H1 (cell line): ENCODE measurements around the gene PRAMEF20. TPM values are rescaled to one million over a fixed set of nuclear protein-coding genes. Genes with fewer than 3 reads are reported as not detected.

Source experiments
- CTCF ChIA-PET: fragments of 300-600 bp; sonication (Branson Sonifier 250); formaldehyde crosslinking; loops from one replicate; lab custom pipeline; 2021; ENCODE audit not compliant: partially characterized antibody; lab: Charles Lee
- POLR2A ChIA-PET: fragments of 300-600 bp; sonication (Branson Sonifier 250); formaldehyde crosslinking; loops from one replicate; lab custom pipeline; 2021; ENCODE audit warnings: inconsistent platforms; ENCODE audit not compliant: partially characterized antibody; lab: Charles Lee
- DNase-seq, 2 experiments: peaks; one replicate each; pipeline versions ENCODE4 v3.0.0 to v3.0.0-alpha.2; 2010 to 2022; ENCODE audit warnings: low spot score in 2 of 2, low read depth in 1 of 2, mixed read lengths in 1 of 2
- FAIRE-seq: peaks from 2 replicates; lab custom pipeline; 2011; peaks lifted over from hg19 to GRCh38; lab: Jason Lieb, UNC
- H2AFZ ChIP-seq: 2 replicates; pipeline ENCODE4 v1.8.1; 2012; ENCODE audit warnings: low read length, inconsistent platforms
- H2AK5ac ChIP-seq: 2 replicates; pipeline ENCODE4 v1.6.1; 2013; ENCODE audit warnings: low read depth, low read length
- H2BK120ac ChIP-seq: replicated peaks from 2 replicates; pipeline ENCODE3; 2013; ENCODE audit warnings: low read depth, low read length, inconsistent platforms
- H2BK12ac ChIP-seq: 2 replicates; pipeline ENCODE4 v1.6.1; 2013; ENCODE audit warnings: low read depth, low read length
- H2BK15ac ChIP-seq: 2 replicates; pipeline ENCODE4 v1.6.1; 2013; ENCODE audit warnings: low read length
- H2BK20ac ChIP-seq: 2 replicates; pipeline ENCODE4 v1.6.1; 2013; ENCODE audit warnings: low read length
- H2BK5ac ChIP-seq: 2 replicates; pipeline ENCODE4 v1.6.1; 2013; ENCODE audit warnings: low read depth, low read length
- H3K14ac ChIP-seq: 2 replicates; pipeline ENCODE4 v1.6.1; 2013; ENCODE audit warnings: inconsistent platforms; ENCODE audit not compliant: insufficient read length
- H3K18ac ChIP-seq: 2 replicates; pipeline ENCODE4 v1.6.1; 2013; ENCODE audit warnings: low read length; ENCODE audit errors: extremely low read depth
- H3K23ac ChIP-seq: 2 replicates; pipeline ENCODE4 v1.6.1; 2013; ENCODE audit warnings: inconsistent platforms; ENCODE audit not compliant: insufficient read length
- H3K23me2 ChIP-seq: 2 replicates; pipeline ENCODE4 v1.6.1; 2013; ENCODE audit warnings: low read depth, low read length
- H3K27ac ChIP-seq: 2 replicates; pipeline ENCODE4 v1.6.1; 2011; ENCODE audit warnings: low read depth, low read length, inconsistent platforms
- H3K27me3 ChIP-seq, 4 experiments: replicated peaks in 1 of 4; 1 replicate in 1 of 4; 2 replicates in 3 of 4; pipeline versions ENCODE4 v1.6.1 to v1.8.1; 2011 to 2013; ENCODE audit warnings: low read length in 3 of 4, mild to moderate bottlenecking in 3 of 4, inconsistent platforms in 2 of 4, mixed read lengths in 2 of 4, moderate library complexity in 1 of 4; ENCODE audit not compliant: control insufficient read depth in 3 of 4, insufficient read depth in 3 of 4; ENCODE audit errors: extremely low read depth in 1 of 4
- H3K36me3 ChIP-seq, 4 experiments: 2 replicates each; pipeline versions ENCODE4 v1.6.1 to v1.8.1; 2011 to 2013; ENCODE audit warnings: mild to moderate bottlenecking in 4 of 4, low read length in 3 of 4, moderate library complexity in 2 of 4, control low read depth in 1 of 4, inconsistent platforms in 1 of 4; ENCODE audit not compliant: insufficient read depth in 4 of 4, control insufficient read depth in 2 of 4
- H3K4ac ChIP-seq: replicated peaks from 2 replicates; pipeline ENCODE3; 2013; ENCODE audit warnings: low read length, low read depth, mixed read lengths, inconsistent platforms; ENCODE audit not compliant: insufficient read length
- H3K4me1 ChIP-seq, 4 experiments: replicated peaks in 1 of 4; 1 replicate in 1 of 4; 2 replicates in 3 of 4; pipeline versions ENCODE4 v1.6.1 to v1.8.1; 2011 to 2013; ENCODE audit warnings: low read length in 3 of 4, inconsistent platforms in 2 of 4, mixed read lengths in 1 of 4; ENCODE audit not compliant: insufficient read depth in 4 of 4, control insufficient read depth in 3 of 4
- H3K4me2 ChIP-seq, 2 experiments: 2 replicates each; pipeline versions ENCODE4 v1.6.1 to v1.8.1; 2011 to 2013; ENCODE audit warnings: low read depth in 2 of 2, low read length in 2 of 2, control low read depth in 1 of 2, inconsistent platforms in 1 of 2, mild to moderate bottlenecking in 1 of 2; ENCODE audit not compliant: insufficient read depth in 1 of 2
- H3K4me3 ChIP-seq, 4 experiments: fragments of 200-600, 300-600 bp in 1 of 4; sonication (generic), shearing (Covaris generic), sonication (Bioruptor Twin) in 1 of 4; 2 replicates each; pipeline versions ENCODE4 v1.5.1 to v1.8.1; 2011 to 2016; ENCODE audit warnings: low read length in 4 of 4, low read depth in 3 of 4, control low read depth in 2 of 4, inconsistent platforms in 2 of 4, mild to moderate bottlenecking in 2 of 4, mixed read lengths in 1 of 4, moderate library complexity in 1 of 4; ENCODE audit not compliant: insufficient read depth in 2 of 4; ENCODE audit errors: extremely low read depth in 1 of 4
- H3K56ac ChIP-seq: replicated peaks from 2 replicates; pipeline ENCODE3; 2013; ENCODE audit warnings: low read depth, mild to moderate bottlenecking, mixed read lengths, low read length, inconsistent platforms; ENCODE audit not compliant: insufficient read length
- H3K79me1 ChIP-seq: 2 replicates; pipeline ENCODE4 v1.6.1; 2013; ENCODE audit warnings: low read depth, low read length, control low read depth
- H3K79me2 ChIP-seq, 2 experiments: 2 replicates each; pipeline versions ENCODE4 v1.6.1 to v1.8.1; 2012 to 2013; ENCODE audit warnings: low read length in 2 of 2, mild to moderate bottlenecking in 2 of 2, inconsistent platforms in 1 of 2; ENCODE audit not compliant: insufficient read depth in 2 of 2, control insufficient read depth in 1 of 2
- H3K9ac ChIP-seq, 4 experiments: replicated peaks in 1 of 4; 1 replicate in 1 of 4; 2 replicates in 3 of 4; pipeline versions ENCODE4 v1.6.1 to v1.8.1; 2011 to 2013; ENCODE audit warnings: low read depth in 3 of 4, low read length in 3 of 4, control low read depth in 2 of 4, mild to moderate bottlenecking in 2 of 4, moderate library complexity in 2 of 4, inconsistent platforms in 1 of 4; ENCODE audit errors: extremely low read depth in 1 of 4
- H3K9me3 ChIP-seq, 2 experiments: 2 replicates each; pipeline versions ENCODE4 v1.6.1 to v1.8.1; 2012 to 2013; ENCODE audit warnings: mild to moderate bottlenecking in 2 of 2, moderate library complexity in 2 of 2, control low read depth in 1 of 2, inconsistent platforms in 1 of 2, low read depth in 1 of 2, low read length in 1 of 2, mixed read lengths in 1 of 2; ENCODE audit not compliant: insufficient read depth in 2 of 2
- H4K20me1 ChIP-seq, 2 experiments: replicated peaks in 1 of 2; 2 replicates each; pipeline versions ENCODE3 to v1.8.1; 2011 to 2013; ENCODE audit warnings: inconsistent platforms in 2 of 2, low read length in 2 of 2, mild to moderate bottlenecking in 1 of 2; ENCODE audit not compliant: insufficient read depth in 2 of 2, control insufficient read depth in 1 of 2
- H4K5ac ChIP-seq: 2 replicates; pipeline ENCODE4 v1.6.1; 2013; ENCODE audit warnings: low read length, low read depth, mixed read lengths, inconsistent platforms; ENCODE audit not compliant: insufficient read length
- H4K8ac ChIP-seq: 2 replicates; pipeline ENCODE4 v1.8.0; 2013; ENCODE audit warnings: mild to moderate bottlenecking, moderate library complexity, low read length, inconsistent platforms; ENCODE audit not compliant: insufficient read depth; ENCODE audit errors: extremely low read depth
- H4K91ac ChIP-seq: replicated peaks from 2 replicates; pipeline ENCODE3; 2013; ENCODE audit warnings: low read length, mixed read lengths, inconsistent platforms; ENCODE audit not compliant: insufficient read length
- ATF2 ChIP-seq: IDR thresholded peaks from 2 replicates; pipeline ENCODE4 v1.6.1; 2012; ENCODE audit warnings: low read length, inconsistent platforms
- EGR1 ChIP-seq: IDR thresholded peaks from 2 replicates; pipeline ENCODE4 v1.6.1; 2011; ENCODE audit warnings: low read depth, low read length, borderline replicate concordance
- FOSL1 ChIP-seq: IDR thresholded peaks from 2 replicates; pipeline ENCODE4 v1.6.1; 2011; ENCODE audit warnings: mild to moderate bottlenecking, low read depth, low read length, moderate library complexity; ENCODE audit not compliant: insufficient read depth
- HDAC2 ChIP-seq, 2 experiments: fragments of 300-600 bp in 1 of 2; sonication (generic) in 1 of 2; IDR thresholded peaks; 2 replicates each; pipeline ENCODE4 v1.6.1; 2011 to 2012; ENCODE audit warnings: low read depth in 2 of 2, low read length in 2 of 2, mild to moderate bottlenecking in 2 of 2, moderate library complexity in 2 of 2, borderline replicate concordance in 1 of 2, inconsistent platforms in 1 of 2
- RAD21 ChIP-seq, 2 experiments: IDR thresholded peaks in 1 of 2; conservative IDR thresholded peaks in 1 of 2; 2 replicates each; pipeline ENCODE4 v1.6.1; 2011; ENCODE audit warnings: low read depth in 2 of 2, low read length in 2 of 2, improper control_type of control experiment in 1 of 2, inconsistent platforms in 1 of 2, mild to moderate bottlenecking in 1 of 2, moderate library complexity in 1 of 2
- RXRA ChIP-seq: IDR thresholded peaks from 2 replicates; pipeline ENCODE4 v1.6.1; 2011; ENCODE audit warnings: low read depth, mild to moderate bottlenecking, low read length, moderate library complexity; ENCODE audit not compliant: insufficient read depth
- SIRT6 ChIP-seq: IDR thresholded peaks from one replicate; pipeline ENCODE4 v1.7.1; 2012; ENCODE audit warnings: low read length, inconsistent platforms
- TEAD4 ChIP-seq: IDR thresholded peaks from 2 replicates; pipeline ENCODE4 v1.6.1; 2012; ENCODE audit warnings: low read depth, low read length, inconsistent platforms, mixed read lengths
- WGBS, 2 experiments: shearing (Covaris generic) in 1 of 2; methylation state at CpG; one replicate each; pipeline versions ENCODE4 v1.1.6 to v1.1.7; 2013 to 2015; ENCODE audit warnings: low lambda C conversion rate in 2 of 2, mixed read lengths in 2 of 2, inconsistent platforms in 1 of 2, low coverage in 1 of 2, missing lambda C conversion rate in 1 of 2; ENCODE audit not compliant: insufficient replicate concordance in 2 of 2, insufficient coverage in 1 of 2, insufficient read length in 1 of 2; ENCODE audit errors: extremely low coverage in 1 of 2, missing lambda C conversion rate in 1 of 2; 5-methylcytosine and 5-hydroxymethylcytosine counted together
- polyA plus RNA-seq, 7 experiments: library from polyadenylated mRNA; depleted of rRNA in 3 of 7; stranded (reverse) in 5 of 7; unstranded in 2 of 7; fragments of >200 nt in 5 of 7; fragments of 200-250 nt in 2 of 7; gene quantifications; 1 replicate in 5 of 7; 2 replicates in 1 of 7; 4 replicates in 1 of 7; pipeline versions ENCODE4 v1.2.1 to v1.2.3, GENCODE V29; 2011 to 2013; ENCODE audit warnings: missing spikeins in 2 of 7, mixed read lengths in 2 of 7
- total RNA-seq: library from RNA; stranded (reverse); fragmentation: NEBNext Ultra II Directional; extraction: Animal tissue kit (Norgen Biotek cat#: 25700); gene quantifications from 2 replicates; pipeline ENCODE4 v1.2.1, GENCODE V29; 2021
- TF ChIP-seq, protein P1 (sequence below), 3 experiments: IDR thresholded peaks; 1 replicate in 2 of 3; 2 replicates in 1 of 3; pipeline versions ENCODE4 v1.5.1 to v1.6.1; 2011; ENCODE audit warnings: low read length in 3 of 3, mild to moderate bottlenecking in 3 of 3, inconsistent platforms in 2 of 3, low read depth in 1 of 3, moderate library complexity in 1 of 3; ENCODE audit not compliant: insufficient read depth in 1 of 3; ENCODE audit errors: control extremely low read depth in 1 of 3

PRAMEF20 gene
- total and polyA plus RNA-seq, 2 of the 8 experiments (the other 6 are each of a cell fraction or from before 2014, with no cell fraction given) = not detected

DNA sequence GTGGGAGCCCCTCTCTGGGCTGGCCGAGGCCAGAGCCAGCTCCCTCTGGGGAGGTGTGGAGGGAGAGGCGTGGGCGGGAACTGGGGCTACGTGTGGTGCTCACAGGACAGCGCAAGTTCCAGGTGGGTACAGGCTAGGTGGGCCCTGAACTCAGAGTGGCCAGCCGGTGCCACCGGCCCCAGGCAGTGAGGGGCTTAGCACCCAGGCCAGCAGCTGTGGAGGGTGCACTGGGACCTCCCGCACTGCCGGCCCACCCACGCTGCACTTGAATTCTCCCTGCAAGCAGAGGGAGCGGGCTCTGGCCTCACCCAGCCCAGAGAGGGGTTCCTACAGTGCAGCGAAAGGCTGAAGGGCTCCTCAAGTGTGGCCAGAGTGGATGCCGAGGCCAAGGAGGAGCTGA lies 20.2 kb downstream of the PRAMEF20 start:
- Histone ChIP-seq H3K36me3 (no peaks in the 10 kb centered on the region), H2BK20ac (no peak overlapping the region), H4K8ac (no peak overlapping the region), H4K91ac (no peak overlapping the region), H2BK12ac (no peak overlapping the region), H2BK15ac (no peak overlapping the region), H3K79me1 (no peaks in the 10 kb centered on the region), H2BK120ac (no peak overlapping the region), H3K9me3 (peaks cover 21 to 80% of the 10 kb centered on the region in 2 experiments), H3K4me3 (no peak overlapping the region), H4K5ac (no peak overlapping the region), H3K4me1 (no peaks in the 10 kb centered on the region), H4K20me1 (no peaks in the 10 kb centered on the region), H3K27me3 (no peaks in the 10 kb centered on the region), H3K14ac (no peak overlapping the region), H3K4me2 (no peak overlapping the region), H3K9ac (no peak overlapping the region), H3K23me2 (no peaks in the 10 kb centered on the region), H2AFZ (no peak overlapping the region), H2BK5ac (no peak overlapping the region), H3K27ac (no peak overlapping the region), H3K23ac (no peak overlapping the region), H3K56ac (no peak overlapping the region), H3K4ac (no peak overlapping the region), H3K79me2 (no peaks in the 10 kb centered on the region), H2AK5ac (no peak overlapping the region), H3K18ac (no peak overlapping the region)
- ChIA-PET CTCF (interaction anchor here (0.9 kb wide), 1 partner anchor 235 kb away, joined by 3 read pairs; no protein-coding TSS in a partner anchor), POLR2A (no interaction called here)
- no peak for FAIRE-seq
- 90% methylated on average over 13 of the region's 13 CpGs; no CpG with 5 or more reads in 1 of the 2 experiments for WGBS, 2 experiments
- no peak for DNase-seq
- no peak for TF ChIP-seq RAD21 (IDR thresholded peaks at IDR 0.05 in 1 of 2, conservative IDR thresholded peaks at IDR 0.05 in 1 of 2; ENCODE audit: low read depth in 2 of 2, low read length in 2 of 2)
- TF ChIP-seq, protein P1, sequence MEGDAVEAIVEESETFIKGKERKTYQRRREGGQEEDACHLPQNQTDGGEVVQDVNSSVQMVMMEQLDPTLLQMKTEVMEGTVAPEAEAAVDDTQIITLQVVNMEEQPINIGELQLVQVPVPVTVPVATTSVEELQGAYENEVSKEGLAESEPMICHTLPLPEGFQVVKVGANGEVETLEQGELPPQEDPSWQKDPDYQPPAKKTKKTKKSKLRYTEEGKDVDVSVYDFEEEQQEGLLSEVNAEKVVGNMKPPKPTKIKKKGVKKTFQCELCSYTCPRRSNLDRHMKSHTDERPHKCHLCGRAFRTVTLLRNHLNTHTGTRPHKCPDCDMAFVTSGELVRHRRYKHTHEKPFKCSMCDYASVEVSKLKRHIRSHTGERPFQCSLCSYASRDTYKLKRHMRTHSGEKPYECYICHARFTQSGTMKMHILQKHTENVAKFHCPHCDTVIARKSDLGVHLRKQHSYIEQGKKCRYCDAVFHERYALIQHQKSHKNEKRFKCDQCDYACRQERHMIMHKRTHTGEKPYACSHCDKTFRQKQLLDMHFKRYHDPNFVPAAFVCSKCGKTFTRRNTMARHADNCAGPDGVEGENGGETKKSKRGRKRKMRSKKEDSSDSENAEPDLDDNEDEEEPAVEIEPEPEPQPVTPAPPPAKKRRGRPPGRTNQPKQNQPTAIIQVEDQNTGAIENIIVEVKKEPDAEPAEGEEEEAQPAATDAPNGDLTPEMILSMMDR (IDR thresholded peaks at IDR 0.05; ENCODE audit: control extremely low read depth in 1 of 3, insufficient read depth in 1 of 3, low read depth in 1 of 3, low read length in 3 of 3) = no peak
- no peak for TF ChIP-seq TEAD4
- no peak for TF ChIP-seq EGR1
- TF ChIP-seq FOSL1 = no peak
- no peak for TF ChIP-seq ATF2
- no peak for TF ChIP-seq HDAC2 (IDR thresholded peaks at IDR 0.05; ENCODE audit: borderline replicate concordance in 1 of 2, low read depth in 2 of 2, low read length in 2 of 2)
- no peak for TF ChIP-seq SIRT6
- TF ChIP-seq RXRA = no peak
